HG03175 (cell line): Measurements from ENCODE around the gene UCK1.
A peak's percentile ranks its signal among the peaks of the same experiment; 100 is the strongest.
"Not testable (repeated sequence)": the region's sequence is repeated elsewhere in the genome, so short reads cannot be mapped to it uniquely, and the experiment has no call there.

Source experiments
- ATAC-seq: cut with Tn5 transposase; IDR thresholded peaks from one replicate; pipeline ENCODE4 v1.9.1; 2021; ENCODE audit warnings: mild to moderate bottlenecking, moderate library complexity; ENCODE audit not compliant: unreplicated experiment

UCK1 gene

GRCh38 chr9:131523451-131524435, 7.3 kb downstream of the UCK1 start:
- no peak for ATAC-seq

- no peak for ATAC-seq
These were observed 8.0 kb downstream of the UCK1 start for GRCh38 chr9:131523086-131523388.

GRCh38 chr9:131522257-131523085, 8.6 kb downstream of the UCK1 start:
- no peak for ATAC-seq

- no peak for ATAC-seq
These were observed 9.2 kb downstream of the UCK1 start for GRCh38 chr9:131521822-131522221.

GRCh38 chr9:131521203-131521602, 9.9 kb downstream of the UCK1 start:
- ATAC-seq, result no peak

- no peak for ATAC-seq
These were observed 10.6 kb downstream of the UCK1 start for GRCh38 chr9:131520503-131520902.

- ATAC-seq, result no peak
These were observed 12.5 kb downstream of the UCK1 start for GRCh38 chr9:131518553-131518952.

- ATAC-seq, result no peak
These were observed 13.3 kb downstream of the UCK1 start for GRCh38 chr9:131517761-131518190.

- ATAC-seq, result no peak
These were observed 14.1 kb downstream of the UCK1 start for GRCh38 chr9:131516930-131517329.

- ATAC-seq, result no peak
These were observed 15.0 kb downstream of the UCK1 start for GRCh38 chr9:131516100-131516499.

- ATAC-seq, result not testable (repeated sequence)
These were observed 15.5 kb downstream of the UCK1 start for GRCh38 chr9:131515559-131516031.

GRCh38 chr9:131513177-131513576, 17.9 kb downstream of the UCK1 start:
- no peak for ATAC-seq

- no peak for ATAC-seq
These were observed 19.2 kb downstream of the UCK1 start for GRCh38 chr9:131511880-131512279.

- ATAC-seq, result no peak
These were observed 19.6 kb downstream of the UCK1 start for GRCh38 chr9:131511416-131511815.

GRCh38 chr9:131505012-131505411, 26.1 kb downstream of the UCK1 start:
- ATAC-seq, result no peak

- no peak for ATAC-seq
These were observed 27.2 kb downstream of the UCK1 start for GRCh38 chr9:131503626-131504465.

GRCh38 chr9:131502781-131503625, 28.1 kb downstream of the UCK1 start, which contains the start of gene POMT1:
POMT1 (plus strand) TSS chr9:131502918; CDS start chr9:131504219, 1,301 bp downstream.
- ATAC-seq, result peak; percentile 81

GRCh38 chr9:131500939-131501541, 30.0 kb downstream of the UCK1 start:
- no peak for ATAC-seq

GRCh38 chr9:131500377-131500776, 30.7 kb downstream of the UCK1 start:
- no peak for ATAC-seq
